Adrenal gland (tissue), 5 donors: ENCODE data around the gene CEACAM3.

ENCODE experiments used
- CTCF ChIP-seq, 6 experiments: fragments of 450-650 bp in 4 of 6; fragments of 200-600 bp in 2 of 6; sonication (generic) in 1 of 6; IDR thresholded peaks; 1 replicate in 5 of 6; 2 replicates in 1 of 6; pipeline versions ENCODE4 v1.5.1 to v1.8.0; 2016 to 2021; ENCODE audit warnings: antibody characterized with exemption in 6 of 6, mild to moderate bottlenecking in 2 of 6, moderate library complexity in 1 of 6
- POLR2A ChIP-seq, 2 donors: fragments of 450-650 bp; IDR thresholded peaks; one replicate each; pipeline ENCODE4 v1.6.1; 2017; ENCODE audit warnings: antibody characterized with exemption in 2 of 2, mild to moderate bottlenecking in 2 of 2, moderate library complexity in 1 of 2
- donor health status: DM: no; HTN: no; CAD: no.

DNA sequence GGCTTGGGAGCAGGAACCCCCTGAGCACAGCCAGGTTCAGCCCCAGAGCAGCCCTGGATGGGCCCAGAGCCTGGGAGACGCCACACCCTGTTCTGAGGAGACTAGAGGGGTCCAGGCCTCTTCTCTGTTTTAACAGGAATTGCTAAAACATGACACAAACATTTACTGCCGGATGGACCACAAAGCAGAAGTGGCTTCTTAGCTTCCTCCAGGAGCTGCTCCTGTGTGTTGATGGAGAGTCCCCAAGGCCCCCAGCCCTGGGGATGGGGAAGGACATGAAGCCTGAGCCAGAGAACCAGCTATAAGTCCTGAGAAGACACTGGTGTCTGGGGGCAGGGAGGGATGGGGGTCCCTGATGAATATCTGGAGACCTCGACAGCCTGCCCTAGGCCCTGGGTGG lies 14.6 kb downstream of the CEACAM3 start:
- no peak for TF ChIP-seq POLR2A (IDR thresholded peaks at IDR 0.05)
- no peak for TF ChIP-seq CTCF (IDR thresholded peaks at IDR 0.05)
